ENCODE results near the gene TBL1XR1. TPM values are rescaled to one million over a fixed set of nuclear protein-coding genes. Genes with fewer than 3 reads are reported as not detected.

Gene TBL1XR1
- total RNA-seq, 1 experiment from 2014 or later, result 186 TPM

DNA sequence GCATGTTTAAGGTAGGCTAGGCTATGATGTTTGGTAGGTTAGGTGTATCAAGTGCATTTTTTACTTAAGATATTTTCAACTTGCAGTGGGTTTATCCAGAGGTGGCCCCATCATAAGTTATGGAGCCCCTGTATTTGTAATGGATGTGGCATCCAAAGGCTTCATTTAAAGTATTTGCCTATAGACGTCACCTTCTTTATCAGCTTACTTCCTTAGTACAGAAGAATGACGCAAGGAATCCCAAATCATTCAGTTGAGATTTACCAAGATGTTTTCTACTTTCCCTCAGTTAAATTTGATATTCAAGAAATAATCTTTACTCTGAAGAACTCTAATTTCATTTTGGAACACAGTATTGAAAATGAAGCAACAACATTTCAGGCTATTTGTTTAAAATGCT, 201.3 kb downstream of the TBL1XR1 start:
- ChIA-PET POLR2A (ENCODE audit: low non-redundant PET) (no interaction called here), CTCF (no interaction called here)
- DNase-seq (ENCODE audit: low spot score), result no peak
- Histone ChIP-seq H3K27me3 (replicated peaks; ENCODE audit: insufficient read depth, low read depth, low read length, poor library complexity) (no peaks in the 10 kb centered on the region), H3K9me3 (ENCODE audit: low read depth, low read length, poor library complexity, severe bottlenecking) (peaks cover 7% of the 10 kb centered on the region), H3K27ac (ENCODE audit: low read depth, low read length, poor library complexity, severe bottlenecking) (no peak overlapping the region), H3K4me3 (ENCODE audit: low read depth, low read length, poor library complexity, severe bottlenecking) (no peak overlapping the region), H3K4me1 (ENCODE audit: insufficient read depth, low read length, poor library complexity, severe bottlenecking) (peaks cover 32% of the 10 kb centered on the region), H3K36me3 (ENCODE audit: insufficient read depth, low read length, poor library complexity, severe bottlenecking) (no peaks in the 10 kb centered on the region)
- intact Hi-C loops (cut with micrococcal nuclease; ENCODE audit: unreplicated experiment), result no loop called here
- TF ChIP-seq, protein P1, sequence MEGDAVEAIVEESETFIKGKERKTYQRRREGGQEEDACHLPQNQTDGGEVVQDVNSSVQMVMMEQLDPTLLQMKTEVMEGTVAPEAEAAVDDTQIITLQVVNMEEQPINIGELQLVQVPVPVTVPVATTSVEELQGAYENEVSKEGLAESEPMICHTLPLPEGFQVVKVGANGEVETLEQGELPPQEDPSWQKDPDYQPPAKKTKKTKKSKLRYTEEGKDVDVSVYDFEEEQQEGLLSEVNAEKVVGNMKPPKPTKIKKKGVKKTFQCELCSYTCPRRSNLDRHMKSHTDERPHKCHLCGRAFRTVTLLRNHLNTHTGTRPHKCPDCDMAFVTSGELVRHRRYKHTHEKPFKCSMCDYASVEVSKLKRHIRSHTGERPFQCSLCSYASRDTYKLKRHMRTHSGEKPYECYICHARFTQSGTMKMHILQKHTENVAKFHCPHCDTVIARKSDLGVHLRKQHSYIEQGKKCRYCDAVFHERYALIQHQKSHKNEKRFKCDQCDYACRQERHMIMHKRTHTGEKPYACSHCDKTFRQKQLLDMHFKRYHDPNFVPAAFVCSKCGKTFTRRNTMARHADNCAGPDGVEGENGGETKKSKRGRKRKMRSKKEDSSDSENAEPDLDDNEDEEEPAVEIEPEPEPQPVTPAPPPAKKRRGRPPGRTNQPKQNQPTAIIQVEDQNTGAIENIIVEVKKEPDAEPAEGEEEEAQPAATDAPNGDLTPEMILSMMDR (conservative IDR thresholded peaks at IDR 0.05; ENCODE audit: low read depth, low read length), result no peak
- TF ChIP-seq EZH2 (IDR thresholded peaks at IDR 0.05; ENCODE audit: borderline replicate concordance, low read depth, low read length, poor library complexity, severe bottlenecking), result no peak
- no TSS peak for BruUV-seq (replicated peaks)

DNA sequence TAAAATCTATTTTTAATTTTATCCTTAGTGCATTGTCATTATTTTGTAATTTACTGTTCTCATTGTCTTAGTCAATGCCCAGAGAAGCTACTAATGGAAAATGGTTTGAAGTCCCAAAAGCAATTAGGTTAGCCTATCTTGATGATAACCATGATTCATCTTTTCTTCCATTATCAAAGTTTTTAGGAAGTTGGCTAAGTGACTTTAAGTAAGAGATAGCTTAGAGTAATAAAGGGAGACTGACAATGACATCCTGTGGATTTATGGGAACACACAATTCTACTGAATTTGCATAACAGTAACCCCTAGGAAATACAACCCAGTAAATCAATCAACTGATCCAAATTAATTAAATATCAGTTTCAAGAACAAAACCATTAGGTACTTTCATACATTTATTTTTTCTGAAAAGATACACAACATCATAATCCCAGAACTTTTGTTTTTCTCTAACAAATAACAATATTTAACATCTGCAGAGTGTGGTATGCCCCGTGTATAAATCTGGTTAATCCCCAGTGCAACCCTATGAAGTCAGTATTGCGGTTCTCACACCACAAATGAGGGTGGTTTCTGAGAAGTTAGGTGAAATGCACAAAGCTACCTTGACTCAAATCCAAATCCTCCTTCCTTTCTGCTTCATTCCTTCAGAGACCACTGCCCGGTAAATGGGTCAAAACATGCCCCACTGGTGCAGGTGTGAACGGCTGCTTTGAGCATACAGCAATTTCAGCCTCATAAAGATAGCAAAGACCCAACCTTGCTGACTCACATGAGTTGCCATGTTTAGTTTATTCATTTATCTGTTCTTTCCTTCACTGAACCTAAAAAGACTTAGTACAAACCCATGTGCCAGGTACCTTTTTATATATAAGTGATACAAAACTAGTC, 202.1 kb downstream of the TBL1XR1 start:
- Histone ChIP-seq H3K36me3 (ENCODE audit: insufficient read depth, low read length, poor library complexity, severe bottlenecking) (no peaks in the 10 kb centered on the region), H3K27ac (ENCODE audit: low read depth, low read length, poor library complexity, severe bottlenecking) (no peak overlapping the region), H3K27me3 (replicated peaks; ENCODE audit: insufficient read depth, low read depth, low read length, poor library complexity) (no peaks in the 10 kb centered on the region), H3K9me3 (ENCODE audit: low read depth, low read length, poor library complexity, severe bottlenecking) (peaks cover 5% of the 10 kb centered on the region), H3K4me1 (ENCODE audit: insufficient read depth, low read length, poor library complexity, severe bottlenecking) (peaks cover 32% of the 10 kb centered on the region), H3K4me3 (ENCODE audit: low read depth, low read length, poor library complexity, severe bottlenecking) (no peak overlapping the region)
- ChIA-PET POLR2A (ENCODE audit: low non-redundant PET) (no interaction called here), CTCF (no interaction called here)
- DNase-seq (ENCODE audit: low spot score), result peak; percentile 76
- TF ChIP-seq EZH2 (IDR thresholded peaks at IDR 0.05; ENCODE audit: borderline replicate concordance, low read depth, low read length, poor library complexity, severe bottlenecking), result no peak
- TF ChIP-seq, protein P1 (conservative IDR thresholded peaks at IDR 0.05; ENCODE audit: low read depth, low read length), result no peak
- intact Hi-C loops (cut with micrococcal nuclease; ENCODE audit: unreplicated experiment), result no loop called here
- BruUV-seq (replicated peaks), result no TSS peak

DNA sequence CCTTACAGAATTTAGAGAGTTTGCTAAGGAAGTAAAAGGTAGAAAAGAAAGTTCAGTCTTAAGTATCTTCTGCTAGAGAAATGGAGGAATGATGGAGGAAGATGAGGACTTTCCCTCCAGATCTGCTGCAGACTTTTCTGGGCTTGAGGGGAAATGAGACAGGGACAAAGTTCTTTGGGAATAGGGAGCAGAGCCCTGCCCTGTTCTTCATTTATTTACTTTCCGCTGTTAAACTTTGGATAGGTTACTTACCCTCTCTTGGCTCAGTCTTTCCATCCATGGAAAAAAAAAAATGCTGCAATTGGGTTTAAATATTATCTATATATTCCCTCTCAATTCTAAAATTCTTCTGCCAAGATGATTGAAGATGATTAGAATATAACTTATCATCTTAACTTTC, 202.9 kb downstream of the TBL1XR1 start:
- H3K4me1 ChIP-seq (ENCODE audit: insufficient read depth, low read length, poor library complexity, severe bottlenecking), result peaks cover 32% of the 10 kb centered on the region
- no peak overlapping the region for H3K27ac ChIP-seq (ENCODE audit: low read depth, low read length, poor library complexity, severe bottlenecking)
- intact Hi-C loops (cut with micrococcal nuclease; ENCODE audit: unreplicated experiment), result no loop called here
- CTCF ChIA-PET, result no interaction called here
- no peak for DNase-seq (ENCODE audit: low spot score)
- no peak overlapping the region for H3K4me3 ChIP-seq (ENCODE audit: low read depth, low read length, poor library complexity, severe bottlenecking)
- POLR2A ChIA-PET (ENCODE audit: low non-redundant PET), result no interaction called here
- no peaks in the 10 kb centered on the region for H3K36me3 ChIP-seq (ENCODE audit: insufficient read depth, low read length, poor library complexity, severe bottlenecking)
- peaks cover 5% of the 10 kb centered on the region for H3K9me3 ChIP-seq (ENCODE audit: low read depth, low read length, poor library complexity, severe bottlenecking)
- H3K27me3 ChIP-seq (replicated peaks; ENCODE audit: insufficient read depth, low read depth, low read length, poor library complexity), result no peaks in the 10 kb centered on the region
- no peak for TF ChIP-seq EZH2 (IDR thresholded peaks at IDR 0.05; ENCODE audit: borderline replicate concordance, low read depth, low read length, poor library complexity, severe bottlenecking)
- TF ChIP-seq, protein P1 (conservative IDR thresholded peaks at IDR 0.05; ENCODE audit: low read depth, low read length), result no peak
- no TSS peak for BruUV-seq (replicated peaks)
